CD4-positive, alpha-beta T cell treated with Interferon alpha-2 for 1 hour (primary cell): ENCODE data around the gene SPATA12.
"Not testable (repeated sequence)": the region's sequence is repeated elsewhere in the genome, so short reads cannot be mapped to it uniquely, and the experiment has no call there.

Experiments
- DNase-seq, 2 donors: peaks; one replicate each; pipeline ENCODE4 v3.0.0-alpha.2; 2020 to 2022

Gene SPATA12

DNA sequence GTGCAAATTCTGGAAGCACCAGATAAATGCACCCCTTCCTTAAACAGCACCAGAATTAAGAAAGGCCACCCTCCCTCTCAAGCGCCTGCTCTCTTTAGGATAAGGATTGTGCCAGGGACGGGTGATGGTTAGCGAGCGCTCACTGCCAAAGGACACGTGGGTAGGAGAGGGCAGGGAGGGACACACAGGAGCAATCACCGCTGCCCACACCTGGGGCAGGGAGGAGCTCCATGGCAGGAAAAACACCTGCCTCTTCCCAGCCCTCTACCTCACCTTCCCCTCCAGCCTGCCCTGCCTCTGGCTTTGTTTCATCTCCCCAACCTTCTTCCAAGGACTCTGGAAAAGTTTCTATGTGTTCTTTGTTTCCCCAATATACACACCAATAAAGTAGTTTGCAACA, 7.3 kb upstream of the SPATA12 start:
- no peak for DNase-seq

DNA sequence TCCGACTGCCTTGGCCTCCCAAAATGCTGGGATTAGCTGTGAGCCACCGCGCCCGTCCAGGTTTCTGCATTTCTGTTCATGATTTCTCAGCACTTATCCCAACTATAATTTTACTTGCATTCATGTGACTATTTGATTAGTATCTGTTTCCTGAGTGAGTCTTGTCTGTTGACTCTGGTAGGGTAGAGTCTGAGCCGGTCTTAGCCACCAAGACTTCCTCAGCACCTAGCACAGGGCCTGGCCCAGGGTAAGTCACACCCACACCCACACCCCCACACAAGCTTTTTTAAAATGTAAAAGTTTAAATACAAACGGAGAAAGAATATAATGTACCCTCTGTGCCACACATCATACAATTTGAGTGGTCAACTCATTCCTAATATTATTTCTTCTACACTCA, 3.1 kb upstream of the SPATA12 start:
- no peak for DNase-seq

DNA sequence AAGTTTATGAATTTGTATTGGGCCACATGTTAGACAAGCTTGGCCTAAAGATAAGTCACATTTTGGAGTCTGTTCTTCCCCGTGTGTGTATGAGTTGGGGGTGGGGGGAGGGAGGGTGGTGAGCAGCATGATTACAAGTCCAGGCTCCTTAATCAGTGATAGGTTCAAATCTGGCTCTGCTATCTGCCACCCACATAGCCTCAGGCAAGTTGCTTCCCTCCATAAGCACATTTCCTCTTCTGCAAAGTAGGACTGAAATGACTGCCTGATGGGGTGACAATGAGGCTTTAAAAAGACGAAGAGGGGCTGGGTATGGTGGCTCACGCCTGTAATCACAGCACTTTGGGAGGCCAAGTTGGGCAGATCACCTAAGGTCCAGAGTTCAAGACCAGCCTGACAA, 1.1 kb upstream of the SPATA12 start:
- DNase-seq, result no peak

DNA sequence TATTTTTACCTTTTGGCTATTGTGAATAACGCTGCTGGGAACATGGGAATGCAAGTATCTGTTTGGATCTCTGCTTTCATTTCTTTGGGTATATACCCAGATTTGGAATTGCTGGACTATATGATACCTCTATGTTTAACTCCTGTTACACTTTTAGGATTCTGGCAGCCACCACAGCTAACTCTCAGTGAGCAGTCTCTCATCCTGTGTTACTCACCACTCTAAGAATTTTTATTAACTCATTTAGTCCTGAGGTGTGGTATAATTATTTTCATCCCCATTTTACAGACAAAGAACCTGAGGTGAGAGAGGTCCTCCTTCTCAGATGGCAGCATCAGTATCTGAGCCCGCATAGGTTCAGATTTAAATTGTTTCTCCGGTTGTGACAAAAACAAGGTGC, 1.1 kb downstream of the SPATA12 start:
- DNase-seq, result no peak

DNA sequence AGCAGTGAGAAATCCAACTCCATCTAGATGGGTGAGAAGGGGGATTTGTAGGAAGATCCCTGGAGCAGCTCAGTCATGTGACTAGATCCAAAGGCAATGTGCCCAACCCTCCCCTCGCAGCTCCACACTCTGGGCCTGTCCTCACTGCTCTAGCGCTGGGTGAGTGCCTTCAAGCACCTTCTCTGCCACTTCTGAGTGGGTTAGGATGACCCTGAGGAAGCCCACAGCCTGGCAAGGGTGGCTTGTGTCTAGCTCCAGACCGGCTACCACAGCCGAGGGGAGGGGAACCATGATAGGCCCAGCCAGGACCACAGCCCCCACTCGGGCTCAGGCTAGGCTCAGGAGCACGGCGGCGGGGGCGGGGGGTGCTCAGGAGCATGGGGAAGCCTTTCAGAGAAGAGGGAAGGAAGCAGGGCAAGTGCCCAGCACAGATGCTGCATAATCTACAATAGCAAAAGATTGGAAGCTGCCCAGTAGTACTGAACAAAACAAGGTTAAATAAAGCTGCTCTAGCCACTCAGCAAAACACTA, 1.7 kb downstream of the SPATA12 start:
- DNase-seq, result no peak

DNA sequence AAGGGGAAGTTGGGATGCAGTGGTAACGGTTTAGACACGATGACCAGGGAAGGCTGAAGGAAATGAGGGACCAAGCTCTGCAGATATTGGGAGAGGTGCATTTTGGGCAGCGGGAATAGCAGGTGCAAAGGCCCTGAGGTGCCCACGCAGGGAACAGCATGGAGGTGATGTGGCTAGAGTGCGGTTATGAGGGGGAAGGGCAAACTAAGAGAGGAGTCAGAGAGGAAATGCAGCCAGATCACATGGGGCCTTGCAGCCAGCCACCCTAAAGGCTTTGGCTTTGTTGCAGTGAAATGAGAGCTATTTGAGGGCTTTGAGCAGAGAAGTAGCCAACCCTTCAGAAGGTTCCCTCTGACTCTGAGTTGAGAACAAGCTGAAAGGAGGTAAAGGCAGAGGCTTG, 2.6 kb downstream of the SPATA12 start:
- no peak for DNase-seq

DNA sequence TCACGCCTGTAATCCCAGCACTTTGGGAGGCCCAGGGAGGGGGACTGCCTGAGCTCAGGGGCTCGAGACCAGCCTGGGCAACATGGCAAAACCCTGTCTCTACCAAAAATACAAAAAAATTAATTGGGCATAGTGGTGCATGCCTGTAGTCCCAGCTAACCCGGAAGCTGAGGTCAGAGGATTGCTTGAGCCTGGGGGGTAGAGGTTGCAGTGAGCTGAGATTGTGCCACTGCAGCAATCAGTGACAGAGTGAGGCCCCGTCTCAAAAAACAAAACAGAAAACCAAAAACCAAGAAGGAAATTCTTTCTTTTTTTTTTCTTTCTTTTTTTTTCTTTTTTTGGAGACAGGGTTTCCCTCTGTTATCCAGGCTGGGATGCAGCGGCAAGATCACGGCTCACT, 3.5 kb downstream of the SPATA12 start:
- no peak for DNase-seq

DNA sequence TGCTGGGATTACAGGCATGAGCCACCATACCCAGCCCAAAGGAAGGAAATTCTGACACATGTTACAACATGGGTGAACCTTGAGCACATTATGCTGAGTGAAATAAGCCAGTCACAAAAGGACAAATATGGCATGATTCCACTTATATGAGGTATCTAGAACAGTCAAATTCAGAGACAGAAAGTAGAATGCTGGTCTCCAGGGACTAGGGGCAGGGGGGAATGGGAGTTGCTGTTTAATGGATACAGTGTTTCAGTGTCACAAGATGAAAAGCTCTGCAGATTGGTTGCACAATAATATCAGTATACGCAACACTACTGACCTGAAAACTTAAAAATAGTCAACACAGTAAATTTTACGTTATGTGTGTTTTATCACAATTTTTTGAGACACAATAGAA, 4.1 kb downstream of the SPATA12 start:
- no peak for DNase-seq

DNA sequence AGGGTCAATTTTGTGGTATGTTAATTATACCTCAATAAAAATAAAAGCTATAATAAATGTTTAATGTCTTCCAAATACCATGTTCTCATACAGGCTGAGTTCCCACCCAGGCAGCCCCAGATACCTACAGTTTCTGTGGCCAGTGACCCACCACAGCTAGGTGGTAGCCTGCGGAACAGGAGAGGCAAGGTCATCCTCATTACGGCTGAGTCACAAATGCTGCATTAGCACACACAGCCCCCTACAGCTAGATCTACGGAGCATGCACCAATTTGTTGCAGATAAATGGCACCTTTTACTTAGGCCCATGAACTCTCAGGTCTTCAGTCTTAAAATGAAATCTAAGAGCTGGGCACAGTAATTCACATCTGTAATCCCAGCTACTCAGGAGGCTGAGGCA, 5.1 kb downstream of the SPATA12 start:
- DNase-seq, result no peak

DNA sequence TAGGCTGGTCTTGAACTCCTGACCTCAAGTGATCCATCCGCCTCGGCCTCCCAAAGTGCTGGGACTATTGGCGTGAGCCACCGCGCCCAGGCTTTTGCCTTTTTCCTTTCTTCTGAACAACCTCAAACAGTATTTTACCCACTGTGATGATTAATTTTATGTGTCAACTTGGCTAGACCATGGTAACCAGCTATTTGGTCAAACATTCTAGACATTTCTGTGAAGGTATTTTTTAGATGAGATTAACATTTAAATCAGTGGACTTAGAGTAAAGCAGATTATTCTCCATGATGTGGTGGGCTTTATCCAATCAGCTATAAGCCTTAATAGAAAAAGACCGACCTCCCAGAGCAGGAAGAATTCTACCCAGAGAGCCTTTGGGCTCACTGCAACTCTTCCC, 6.0 kb downstream of the SPATA12 start:
- DNase-seq, result no peak

DNA sequence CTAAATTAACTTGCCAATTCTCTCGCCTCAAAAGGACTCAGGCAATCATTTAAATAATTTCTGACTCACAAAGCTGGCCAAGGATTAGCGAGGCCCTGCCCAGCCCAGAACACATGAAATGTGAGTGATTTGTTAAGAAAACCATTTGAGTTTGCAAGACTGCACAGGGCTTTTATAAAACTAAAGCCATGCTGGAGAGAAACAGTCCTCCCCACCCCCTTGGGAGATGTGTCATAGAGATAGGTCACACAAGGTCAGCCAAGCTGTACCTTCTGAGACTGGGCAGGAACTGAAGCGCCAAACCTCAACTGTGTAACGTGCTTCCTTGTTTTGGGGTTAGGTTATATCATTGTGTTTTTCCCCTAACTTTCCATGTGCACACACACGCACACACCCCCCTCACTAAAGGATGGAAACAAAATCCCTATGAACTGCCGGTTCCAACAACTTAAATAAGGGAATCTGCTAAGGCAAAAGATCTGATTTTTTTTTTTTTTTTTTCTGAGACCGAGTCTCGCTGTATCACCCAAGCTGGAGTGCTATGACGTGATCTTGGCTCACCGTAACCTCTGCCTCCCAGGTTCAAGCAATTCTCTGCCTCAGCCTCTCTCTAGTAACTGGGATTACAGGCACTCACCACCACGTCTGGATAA, 8.1 kb downstream of the SPATA12 start:
- DNase-seq, result peak; percentile 18 to 72

DNA sequence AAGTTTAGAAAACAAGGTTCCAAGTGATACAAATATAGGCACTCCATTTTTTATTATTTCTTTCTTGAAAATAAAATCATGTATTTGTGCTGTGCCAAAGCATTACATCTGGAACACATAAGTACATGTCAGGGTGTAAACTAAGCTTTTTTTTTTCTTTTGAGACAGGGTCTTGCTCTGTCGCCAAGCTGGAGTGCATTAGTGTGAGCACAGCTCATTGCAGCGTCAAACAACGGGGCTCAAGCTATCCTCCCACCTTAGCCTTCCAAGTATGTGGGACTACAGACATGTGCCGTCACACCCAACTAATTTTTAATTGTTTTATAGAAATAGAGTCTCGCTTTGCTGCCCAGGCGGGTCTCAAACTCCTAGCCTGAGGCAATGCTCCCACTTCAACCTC, 9.0 kb downstream of the SPATA12 start:
- DNase-seq, result no peak

DNA sequence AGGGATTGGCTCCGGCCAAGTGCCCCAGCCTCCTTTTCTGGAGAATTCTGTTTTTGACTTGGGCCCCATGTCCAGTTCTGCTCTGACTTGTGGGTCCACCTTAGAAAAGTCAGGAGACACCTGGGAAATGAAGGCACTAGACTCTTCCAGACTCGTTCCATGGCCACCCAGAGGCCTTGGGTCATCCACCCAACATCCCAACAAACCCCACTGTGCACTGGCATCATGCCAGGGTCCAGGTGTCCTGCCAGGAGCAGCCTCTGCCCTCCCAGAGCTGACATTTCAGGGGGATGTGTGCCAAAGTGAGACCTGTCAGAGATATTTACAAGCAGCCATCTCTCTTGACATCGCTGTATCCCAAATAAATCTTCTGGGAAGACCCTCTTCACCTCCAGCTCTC, 13.2 kb downstream of the SPATA12 start:
- no peak for DNase-seq

DNA sequence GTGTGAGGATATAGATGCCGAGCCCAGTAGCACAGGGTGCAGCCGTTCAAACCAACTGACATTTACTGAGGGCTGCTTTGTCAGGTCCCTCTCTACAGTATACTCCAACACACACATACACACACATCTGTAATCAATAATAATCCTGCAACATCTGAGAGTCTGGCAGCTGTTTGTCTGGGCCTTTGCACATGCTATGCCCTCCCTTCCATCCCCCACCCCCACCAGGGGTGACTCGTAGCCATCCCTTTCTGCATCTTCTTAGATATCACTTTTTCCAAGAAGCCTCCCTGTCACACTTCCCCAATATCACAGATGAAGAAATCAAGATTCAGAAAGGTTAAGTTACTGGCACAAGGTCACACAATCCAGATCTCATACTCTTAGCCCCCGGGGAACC, 13.7 kb downstream of the SPATA12 start:
- DNase-seq, result no peak

DNA sequence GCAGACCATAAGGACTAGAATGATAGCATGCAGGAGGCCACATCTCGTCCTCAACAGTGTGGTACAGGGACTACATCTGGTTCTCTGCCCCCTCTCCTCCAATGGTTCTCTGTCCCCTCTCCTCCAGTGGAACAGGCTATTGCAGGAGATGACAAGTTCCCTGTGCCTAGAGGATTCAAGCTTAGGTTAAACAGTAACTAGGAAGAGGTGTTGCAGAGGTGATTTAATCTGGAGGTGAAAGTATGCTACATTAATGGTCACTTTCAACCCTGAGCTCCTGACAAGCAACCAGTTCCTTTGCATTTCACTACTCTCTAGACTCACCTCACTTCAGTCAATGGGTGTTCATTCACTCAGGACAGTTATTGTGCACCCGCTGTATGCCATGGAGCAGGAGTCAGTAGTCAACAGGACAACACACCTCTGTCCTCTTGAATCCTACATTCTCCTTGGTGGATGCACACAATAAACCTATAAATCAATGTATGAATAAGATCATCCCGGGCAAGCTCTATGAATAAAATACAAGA, 16.0 kb downstream of the SPATA12 start:
- no peak for DNase-seq

DNA sequence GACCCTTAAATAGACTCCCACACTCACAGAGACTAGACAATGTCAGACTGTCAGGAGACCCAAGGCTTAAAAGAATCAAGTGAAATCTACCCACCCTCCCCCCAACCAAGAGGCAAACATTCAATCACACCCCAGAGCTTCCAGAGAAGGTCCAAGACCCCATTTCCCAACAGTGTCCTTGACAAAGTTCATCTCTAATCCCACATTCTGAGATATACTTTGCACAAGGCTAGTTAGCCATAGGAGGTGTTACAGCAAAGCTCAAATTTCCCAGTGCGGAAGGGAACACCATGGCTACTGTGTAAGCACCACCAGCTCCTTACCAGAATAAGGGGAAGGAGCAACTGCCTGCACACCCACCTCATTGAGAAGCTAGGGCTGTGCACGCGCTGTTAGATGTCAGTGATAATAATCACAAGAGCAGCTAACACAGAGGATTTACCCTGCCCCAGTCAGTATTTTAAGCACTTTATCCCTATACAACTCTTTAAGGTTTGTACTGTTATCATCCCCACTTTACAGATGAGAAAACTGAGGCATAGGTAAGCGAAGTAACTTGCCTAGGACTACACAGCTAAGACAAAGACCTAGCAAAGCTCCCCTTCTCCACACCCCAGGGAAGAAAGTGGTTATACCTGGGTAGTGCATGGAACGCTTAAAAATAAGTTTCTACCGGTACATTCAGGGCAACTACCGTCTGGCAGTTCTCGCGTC, 17.3 kb downstream of the SPATA12 start:
- DNase-seq, result no peak

DNA sequence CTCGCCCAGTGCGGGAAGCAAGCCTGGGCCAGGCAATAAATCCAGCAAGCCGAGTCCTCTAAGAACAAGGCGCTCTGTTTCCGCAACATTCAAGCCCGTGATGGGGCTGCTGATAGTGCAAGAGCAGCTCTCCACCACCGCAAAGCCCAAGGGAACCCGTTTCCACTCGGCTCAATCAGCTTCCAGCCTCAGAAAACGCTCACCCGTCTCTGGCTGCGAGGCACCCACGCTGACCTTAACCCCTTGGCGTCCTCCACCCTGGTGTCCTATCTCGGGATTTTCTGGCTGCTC, 17.8 kb downstream of the SPATA12 start:
- DNase-seq, result peak; percentile 14 to 24

DNA sequence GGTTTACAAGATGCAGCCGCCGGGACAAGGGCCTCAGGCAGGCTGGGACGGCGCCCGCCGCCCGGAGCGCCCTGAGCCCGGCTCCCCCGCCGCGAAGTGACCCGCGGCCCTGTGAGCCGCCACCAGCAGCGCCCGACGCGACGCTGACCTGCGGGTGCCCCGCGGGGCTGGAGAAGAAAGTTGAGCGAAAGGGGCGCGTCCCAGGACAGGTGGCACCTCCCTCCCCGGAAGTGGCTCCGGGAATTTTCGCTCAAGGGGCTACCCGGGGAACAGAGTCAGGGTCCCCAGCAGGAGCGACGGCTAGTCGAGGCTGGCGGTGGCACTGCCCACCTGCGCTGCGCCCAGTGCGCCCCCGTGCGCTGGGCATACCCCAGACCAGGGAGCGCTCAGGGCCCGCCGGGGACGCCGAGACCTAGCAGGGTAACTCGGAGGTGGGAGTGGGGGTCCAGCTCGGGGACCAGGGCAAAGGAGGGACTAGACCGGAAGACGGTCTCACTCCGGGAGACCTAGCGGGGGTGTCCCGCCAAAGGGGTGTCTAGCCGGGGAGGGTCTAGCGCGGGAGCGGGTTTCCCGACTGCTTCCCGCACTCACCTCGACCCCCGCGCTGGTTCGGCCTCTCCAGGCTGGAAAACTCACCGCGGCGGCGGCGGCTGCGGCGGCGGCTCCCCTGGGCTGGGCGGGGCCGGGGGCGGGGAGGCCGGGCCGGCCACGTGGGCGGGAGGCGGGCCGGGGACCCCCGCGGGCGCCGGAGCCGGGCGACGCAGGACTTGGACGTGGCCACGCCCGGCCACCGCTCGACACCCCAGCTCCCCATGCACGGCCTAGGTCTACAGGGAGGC, 18.4 kb downstream of the SPATA12 start:
- no peak for DNase-seq

DNA sequence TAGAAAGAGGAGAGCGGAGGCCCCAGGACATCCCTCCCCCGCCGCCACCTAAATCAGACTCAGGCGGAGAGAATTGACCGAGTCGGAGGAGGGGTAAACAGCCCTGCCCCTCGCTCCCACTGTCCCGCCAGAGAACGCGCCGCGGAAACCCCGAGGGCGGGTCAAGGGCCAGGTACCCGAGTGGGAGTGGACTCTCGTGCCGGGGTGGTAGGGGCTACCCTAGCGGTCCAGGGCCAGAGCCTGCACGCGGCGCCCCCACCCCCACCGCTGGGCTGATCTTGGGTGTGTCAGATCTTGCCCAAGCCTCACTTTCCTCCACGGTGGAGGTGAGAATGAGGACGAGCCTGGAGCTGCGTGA, 19.0 kb downstream of the SPATA12 start:
- DNase-seq, result no peak

DNA sequence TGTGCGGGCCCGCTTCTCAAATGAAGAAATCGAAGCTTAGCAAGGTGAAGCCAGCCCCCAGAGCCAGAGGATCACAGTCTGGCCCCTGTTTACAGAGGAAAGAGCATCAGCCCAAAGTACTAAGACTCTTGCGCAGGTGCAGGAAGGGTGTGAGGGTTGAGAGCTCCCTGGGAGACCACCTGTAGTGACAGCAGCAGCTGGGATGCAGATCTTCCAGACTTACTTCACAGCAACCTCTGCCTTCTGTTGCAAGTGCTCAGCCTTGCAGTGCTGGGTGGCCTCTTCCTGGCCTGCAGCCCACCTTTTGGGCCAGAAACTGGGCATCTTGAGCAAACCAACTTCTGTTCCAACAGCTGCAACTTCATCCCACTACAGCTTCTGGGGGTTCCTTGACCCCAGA, 19.7 kb downstream of the SPATA12 start:
- DNase-seq, result no peak

DNA sequence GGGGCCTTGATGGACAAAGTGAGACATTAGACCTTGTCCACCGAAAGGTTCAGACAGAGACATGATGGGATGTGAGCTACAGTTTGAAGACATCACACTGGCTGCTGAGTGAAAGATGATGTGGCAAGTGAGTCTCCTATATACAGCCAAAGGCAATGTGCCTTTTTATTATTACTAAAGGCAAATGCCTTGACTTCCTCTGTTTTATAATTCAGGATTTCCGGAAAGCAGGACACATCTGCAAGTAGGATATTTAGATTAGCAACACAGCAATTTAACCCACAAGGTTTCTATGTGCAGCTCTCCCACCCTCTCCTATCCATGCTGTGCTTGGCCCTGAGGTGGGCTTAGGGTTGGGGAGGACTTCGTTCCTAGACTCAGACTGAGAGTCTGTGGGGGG, 20.7 kb downstream of the SPATA12 start:
- DNase-seq, result no peak

DNA sequence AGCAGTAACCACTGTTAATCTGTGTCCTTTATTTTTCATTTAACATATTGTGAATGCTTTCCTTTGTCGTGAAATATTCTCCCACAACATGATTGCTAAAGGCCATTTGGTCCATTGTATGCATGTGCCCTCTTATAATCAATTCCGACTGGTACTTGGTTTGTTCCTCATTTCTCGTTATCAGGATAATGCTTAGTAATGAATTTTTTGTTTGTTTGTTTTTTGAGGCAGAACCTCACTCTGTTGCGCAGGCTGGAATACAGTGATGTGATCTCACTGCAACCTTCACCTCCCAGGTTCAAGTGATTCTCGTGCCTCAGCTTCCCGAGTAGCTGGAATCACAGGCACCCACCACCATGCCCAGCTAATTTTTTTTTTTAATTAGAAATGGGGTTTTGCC, 22.0 kb downstream of the SPATA12 start:
- DNase-seq, result no peak

DNA sequence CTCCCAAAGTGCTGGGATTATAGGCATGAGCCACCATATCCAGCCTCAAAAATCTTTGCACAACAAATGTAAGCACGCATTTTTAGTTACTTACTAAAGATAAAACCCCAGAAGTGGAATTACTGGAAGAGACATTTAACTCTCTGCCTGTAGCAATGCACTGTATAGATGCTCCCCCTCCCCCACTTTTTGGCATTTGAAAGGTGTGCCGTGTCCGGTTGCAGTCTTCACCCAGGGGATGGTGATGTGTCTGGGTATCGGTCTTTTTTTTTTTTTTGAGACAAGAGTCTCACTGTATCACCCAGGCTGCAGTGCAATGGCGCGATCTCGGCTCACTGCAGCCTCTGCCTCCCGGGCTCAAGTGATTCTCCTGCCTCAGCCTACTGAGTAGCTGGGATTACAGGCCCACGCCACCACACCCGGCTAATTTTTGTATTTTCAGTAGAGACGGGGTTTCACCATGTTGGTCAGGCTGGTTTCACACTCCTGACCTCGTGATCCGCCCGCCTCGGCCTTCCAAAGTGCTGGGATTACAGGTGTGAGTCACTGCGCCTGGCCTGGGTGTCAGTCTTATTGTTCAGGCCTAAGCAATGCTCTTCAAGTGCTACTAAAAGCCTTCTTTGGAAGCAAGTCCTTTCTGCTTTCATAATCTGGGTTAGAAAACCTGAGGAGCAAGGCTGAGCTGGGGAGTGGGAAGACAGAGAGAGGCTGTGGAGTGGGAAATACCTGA, 23.0 kb downstream of the SPATA12 start:
- not testable (repeated sequence) for DNase-seq
